Measurements from ENCODE around the gene RNF169. TPM values are rescaled to one million over a fixed set of nuclear protein-coding genes. Genes with fewer than 3 reads are reported as not detected.
"Not testable (repeated sequence)": the region's sequence is repeated elsewhere in the genome, so short reads cannot be mapped to it uniquely, and the experiment has no call there.

The RNF169 gene
- total RNA-seq, 1 donor from 2014 or later, result 13.0 TPM

DNA sequence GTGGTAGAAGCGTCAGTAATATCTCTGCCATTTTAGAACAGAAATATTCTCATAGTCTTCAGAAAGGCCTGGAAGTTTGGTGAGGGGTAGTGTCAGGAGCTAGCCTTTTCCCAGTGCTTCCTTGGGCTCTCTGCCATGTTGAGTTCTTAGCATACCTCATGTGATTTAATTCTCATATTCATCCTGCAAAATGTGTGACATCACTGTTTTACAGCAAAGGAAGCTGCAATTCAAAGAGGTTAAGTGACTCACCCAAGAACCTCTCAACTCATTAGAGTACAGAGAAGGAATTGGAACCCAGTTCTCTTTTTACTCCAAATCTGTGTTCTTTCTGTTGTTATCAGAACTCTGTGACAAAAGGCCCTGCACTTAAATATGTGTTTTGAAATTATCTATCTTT is 72.1 kb downstream of the RNF169 start:
- DNase-seq (ENCODE audit: low read depth in 2 of 2), result peak in 1 of 2 donors; percentile 93

DNA sequence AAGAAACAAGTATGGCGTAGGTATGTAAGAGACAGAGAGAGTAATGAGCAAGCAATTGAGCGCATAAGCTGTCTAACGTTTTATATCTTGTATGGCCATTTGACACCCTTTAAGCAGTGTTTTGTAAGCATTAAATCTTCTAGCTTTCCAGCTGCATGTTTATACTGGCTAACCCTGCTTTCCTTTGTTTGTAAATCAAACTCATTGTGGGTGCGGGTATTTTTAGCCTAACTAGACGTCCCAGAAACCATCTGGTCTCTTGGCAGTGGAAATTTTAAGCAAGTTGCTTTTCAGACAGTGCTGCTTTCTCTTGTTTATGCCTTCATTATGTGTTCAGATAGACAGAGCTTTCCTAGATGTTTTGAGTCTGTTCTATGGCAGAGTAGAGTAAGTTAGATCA is 73.5 kb downstream of the RNF169 start:
- peak; percentile 57 to 96 for DNase-seq (ENCODE audit: low read depth in 2 of 2)

DNA sequence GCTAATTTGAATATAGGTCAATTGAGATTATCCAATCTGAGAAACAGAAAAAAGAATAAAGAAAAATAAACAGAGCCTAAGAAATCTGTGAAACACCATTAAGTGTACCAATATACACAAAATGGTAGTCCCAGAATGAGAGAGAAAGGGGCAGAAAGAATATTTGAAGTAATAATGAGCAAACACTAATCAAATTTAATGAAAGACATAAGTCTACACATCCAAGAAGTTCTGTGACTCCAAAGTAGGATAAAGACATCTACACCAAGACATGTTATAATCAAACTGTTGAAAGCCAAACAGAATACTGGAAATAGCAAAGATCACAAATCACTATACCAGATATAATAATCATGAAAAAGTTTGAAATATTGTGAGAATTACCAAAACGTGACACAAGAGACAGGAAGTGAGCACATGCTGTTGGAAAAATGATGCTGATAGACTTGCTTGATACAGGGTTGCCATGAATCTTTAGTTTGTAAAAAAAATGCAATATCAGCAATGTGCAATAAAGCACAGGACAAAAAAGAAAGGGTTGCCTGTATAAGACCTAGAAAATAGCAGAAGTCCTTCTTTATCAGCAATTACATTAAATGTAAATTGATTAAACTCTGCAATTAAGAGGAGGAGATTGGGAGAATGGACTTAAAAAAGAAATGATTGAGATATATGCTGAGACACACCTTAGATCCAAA is 75.8 kb downstream of the RNF169 start:
- no peak for DNase-seq (ENCODE audit: low read depth in 2 of 2)

DNA sequence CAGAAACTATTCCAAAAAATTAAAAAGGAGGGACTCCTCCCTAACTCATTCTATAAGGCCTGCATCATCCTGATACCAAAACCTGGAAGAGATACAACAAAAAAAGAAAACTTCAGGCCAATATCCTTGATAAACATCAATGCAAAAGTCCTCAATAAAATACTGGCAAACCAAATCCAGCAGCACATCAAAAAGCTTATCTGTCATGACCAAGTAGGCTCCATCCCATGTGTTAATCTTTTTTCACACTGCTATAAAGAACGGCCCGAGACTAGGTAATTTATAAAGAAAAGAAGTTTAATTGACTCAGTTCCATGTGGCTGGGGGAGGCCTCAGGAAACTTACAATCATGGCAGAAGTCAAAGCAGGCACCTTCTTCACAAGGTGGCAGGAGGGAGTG is 76.9 kb downstream of the RNF169 start:
- not testable (repeated sequence) for DNase-seq (ENCODE audit: low read depth in 2 of 2)

DNA sequence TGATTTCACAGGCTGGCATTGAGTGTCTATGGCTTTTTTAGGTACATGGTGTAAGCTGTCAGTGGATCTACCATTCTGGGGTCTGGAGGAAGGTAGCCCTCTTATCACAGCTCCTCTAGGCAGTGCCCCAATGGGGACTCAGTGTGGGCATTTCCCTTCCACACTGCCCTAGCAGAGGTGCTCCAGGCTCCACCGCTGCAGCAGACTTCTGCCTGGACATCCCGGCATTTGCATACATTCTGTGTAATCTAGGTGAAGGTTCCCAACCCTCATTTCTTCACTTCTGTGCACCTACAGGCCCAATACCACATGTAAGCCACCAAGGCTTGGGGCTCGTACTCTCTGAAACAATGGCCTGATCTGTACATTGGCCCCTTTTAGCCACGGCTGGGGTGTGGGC is 78.3 kb downstream of the RNF169 start:
- DNase-seq (ENCODE audit: low read depth in 2 of 2), result no peak

DNA sequence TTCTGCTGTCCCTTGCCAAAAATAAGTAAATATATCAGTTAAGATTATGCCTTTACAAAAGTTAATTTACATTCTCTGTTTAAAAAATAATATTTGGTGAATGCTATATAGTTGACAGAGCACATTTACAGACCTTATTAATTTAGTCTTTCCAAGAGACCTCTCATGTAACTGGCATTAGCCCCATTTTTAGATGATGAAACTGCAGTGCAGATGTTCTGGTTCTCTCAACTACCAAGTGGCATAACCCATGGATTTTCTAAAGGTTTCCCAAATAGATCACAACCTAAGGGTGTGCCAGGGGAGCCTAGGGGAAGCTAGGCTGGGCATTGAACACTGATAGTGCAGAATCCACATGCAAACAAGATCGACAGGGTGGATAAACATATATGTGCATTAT is 88.5 kb downstream of the RNF169 start:
- DNase-seq (ENCODE audit: low read depth in 2 of 2), result no peak

DNA sequence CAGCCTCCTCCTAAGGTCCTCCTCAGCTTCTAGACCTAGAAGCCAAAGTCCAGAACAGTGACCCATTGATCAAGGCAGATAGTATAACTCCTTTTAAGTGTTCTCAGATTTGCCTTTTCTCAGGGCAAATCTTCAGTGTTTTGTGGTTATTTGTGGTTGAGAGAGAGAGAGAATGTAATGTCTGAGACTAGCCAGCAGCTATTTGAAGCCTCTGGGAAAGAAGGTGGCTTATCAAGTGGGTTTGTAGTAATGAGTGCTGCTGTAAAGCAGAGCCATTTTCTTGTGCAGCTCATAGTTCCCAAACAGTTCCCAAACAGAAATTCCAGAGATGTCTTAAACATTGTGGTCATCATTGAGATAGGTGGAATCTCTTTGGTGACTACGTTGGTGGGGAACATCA is 89.5 kb downstream of the RNF169 start:
- no peak for DNase-seq (ENCODE audit: low read depth in 2 of 2)

DNA sequence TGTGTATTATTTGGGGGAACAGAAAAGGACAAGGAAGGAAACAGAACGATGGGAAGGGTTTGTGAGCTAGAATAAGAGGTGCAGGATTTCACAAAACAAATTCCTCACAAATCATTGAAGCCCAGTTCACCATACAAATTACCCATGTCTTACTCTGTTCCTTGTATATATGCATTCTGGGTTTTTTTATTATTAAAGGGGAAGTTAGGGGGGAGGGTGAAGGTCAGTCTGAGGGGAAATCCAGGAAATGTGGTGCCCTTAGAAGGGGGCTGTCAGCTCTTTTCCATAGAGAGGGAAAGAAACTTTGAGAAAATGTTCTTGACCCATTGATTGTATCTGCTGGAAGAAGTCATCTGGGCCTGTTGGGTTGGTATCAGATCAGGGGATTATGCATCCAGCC is 90.8 kb downstream of the RNF169 start:
- no peak for DNase-seq (ENCODE audit: low read depth in 2 of 2)

DNA sequence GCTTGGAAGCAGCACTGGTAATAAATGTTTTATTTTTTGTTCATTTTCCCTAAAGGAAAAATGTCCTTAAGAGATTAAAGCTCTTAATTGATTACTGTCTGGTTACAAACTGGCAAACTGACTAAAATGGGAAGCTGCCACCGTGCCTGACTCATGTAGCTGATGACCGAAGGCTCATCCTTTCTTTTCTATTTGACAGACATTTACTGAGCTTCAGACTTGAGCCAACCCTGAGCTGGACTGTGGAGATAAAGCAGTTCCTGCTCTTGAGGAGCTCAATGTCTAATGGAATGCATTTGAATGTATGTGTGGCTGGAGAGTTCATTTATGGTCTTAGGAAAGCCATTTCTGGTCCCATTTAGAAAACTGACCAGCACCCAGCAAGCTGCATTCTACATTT is 91.3 kb downstream of the RNF169 start:
- peak in 1 of 2 donors; percentile 37 for DNase-seq (ENCODE audit: low read depth in 2 of 2)

DNA sequence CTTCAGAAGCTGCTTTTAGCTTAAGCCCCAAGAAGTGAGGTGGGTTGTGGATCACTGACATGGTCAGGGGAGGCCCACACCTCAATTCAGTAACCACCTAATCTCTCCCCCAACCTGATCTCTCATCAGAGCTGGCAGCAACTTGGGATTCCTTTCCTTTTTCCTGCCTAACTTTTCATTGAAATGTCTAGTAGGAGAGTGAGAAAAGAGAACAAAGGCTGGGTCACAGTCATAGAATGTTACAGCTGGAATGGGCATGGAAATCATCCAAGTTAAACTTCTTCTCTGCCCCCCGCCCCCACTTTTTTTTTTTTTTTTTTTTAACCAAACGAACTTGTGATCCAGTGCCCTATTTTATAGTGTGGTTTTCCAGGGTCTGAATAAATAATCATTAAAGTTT is 91.8 kb downstream of the RNF169 start:
- DNase-seq (ENCODE audit: low read depth in 2 of 2), result peak in 1 of 2 donors; percentile 58

DNA sequence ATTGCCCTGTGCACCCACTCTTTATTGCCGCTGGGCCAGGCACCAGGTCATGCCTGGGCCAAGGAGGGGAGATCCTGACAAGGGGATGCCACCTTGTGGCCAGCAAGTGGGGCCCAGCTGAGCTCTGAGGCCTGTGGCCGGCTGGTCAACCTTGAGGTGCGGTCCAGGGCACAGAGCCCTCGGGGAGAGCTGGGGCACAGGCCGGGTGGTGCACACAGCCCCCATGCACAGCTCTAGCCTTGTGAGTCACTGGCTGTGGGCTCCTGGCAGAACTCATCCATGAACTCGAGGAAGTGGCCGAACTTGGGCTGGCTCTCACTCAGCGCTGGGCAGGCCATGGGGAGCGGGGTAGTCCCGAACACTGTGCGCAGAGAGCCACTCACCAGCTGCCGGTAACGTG is 94.3 kb downstream of the RNF169 start:
- no peak for DNase-seq (ENCODE audit: low read depth in 2 of 2)

DNA sequence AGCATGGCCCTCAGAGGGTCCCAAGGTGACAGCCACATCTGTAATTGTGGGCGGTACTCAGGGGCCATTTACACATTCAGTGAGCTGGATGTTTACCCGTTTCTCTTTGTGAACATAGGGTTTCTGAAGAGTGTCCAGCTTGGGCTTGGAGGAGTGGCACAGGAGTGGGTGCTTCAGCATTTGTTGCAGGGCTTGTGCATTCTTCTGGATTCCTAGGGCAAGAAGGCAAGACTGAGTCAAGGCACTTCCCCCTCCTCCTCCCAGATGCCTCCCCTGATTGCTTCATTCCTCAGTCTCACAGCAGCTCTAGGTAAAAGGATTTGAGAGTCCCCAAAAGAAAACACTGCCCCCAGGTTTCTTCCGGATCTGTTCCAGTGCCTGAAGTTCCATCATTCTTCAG is 95.4 kb downstream of the RNF169 start:
- DNase-seq (ENCODE audit: low read depth in 2 of 2), result no peak

DNA sequence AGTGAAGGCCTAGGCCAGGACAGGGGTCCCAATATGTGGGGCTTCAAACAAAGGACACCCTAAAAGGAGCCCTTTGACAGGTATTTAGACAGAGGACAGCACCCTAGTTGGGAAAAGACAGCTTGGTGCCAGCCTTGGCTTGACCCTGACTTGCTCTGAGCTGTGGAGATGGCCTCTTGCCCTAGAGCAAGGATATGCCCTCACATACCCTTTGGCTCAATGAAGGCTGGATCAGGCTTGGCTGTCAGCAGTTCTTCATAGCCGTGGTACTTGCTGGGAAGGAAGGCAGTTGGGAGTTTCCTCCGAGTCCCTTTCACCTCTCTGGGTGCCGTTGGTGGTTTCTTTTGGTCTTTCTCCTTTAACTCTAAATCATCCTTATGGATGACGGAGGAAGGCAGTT is 96.2 kb downstream of the RNF169 start:
- no peak for DNase-seq (ENCODE audit: low read depth in 2 of 2)

DNA sequence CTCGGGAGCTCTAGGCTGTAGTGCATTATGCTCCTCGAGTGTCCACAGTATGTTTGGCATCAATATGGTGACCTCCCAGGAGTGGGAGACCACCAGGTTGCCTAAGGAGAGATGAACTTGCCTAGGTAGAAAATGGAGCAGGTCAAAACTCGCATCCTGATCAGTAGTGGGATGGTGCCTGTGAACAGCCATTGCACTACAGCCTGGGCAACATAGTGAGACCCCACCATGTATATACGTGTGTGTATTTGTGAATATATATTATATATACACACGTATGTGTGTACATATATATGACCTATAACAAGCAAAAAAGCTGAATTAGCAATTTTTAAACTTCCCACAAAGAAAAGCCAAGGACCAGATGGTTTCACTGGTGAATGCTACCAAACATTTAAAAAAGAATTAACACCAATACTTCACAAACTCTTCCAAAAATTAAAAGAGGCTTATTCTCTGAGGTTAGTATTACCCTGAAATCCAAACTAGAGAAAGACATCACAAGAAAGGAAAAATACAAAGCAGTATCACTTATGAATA is 97.4 kb downstream of the RNF169 start:
- DNase-seq (ENCODE audit: low read depth in 2 of 2), result no peak

DNA sequence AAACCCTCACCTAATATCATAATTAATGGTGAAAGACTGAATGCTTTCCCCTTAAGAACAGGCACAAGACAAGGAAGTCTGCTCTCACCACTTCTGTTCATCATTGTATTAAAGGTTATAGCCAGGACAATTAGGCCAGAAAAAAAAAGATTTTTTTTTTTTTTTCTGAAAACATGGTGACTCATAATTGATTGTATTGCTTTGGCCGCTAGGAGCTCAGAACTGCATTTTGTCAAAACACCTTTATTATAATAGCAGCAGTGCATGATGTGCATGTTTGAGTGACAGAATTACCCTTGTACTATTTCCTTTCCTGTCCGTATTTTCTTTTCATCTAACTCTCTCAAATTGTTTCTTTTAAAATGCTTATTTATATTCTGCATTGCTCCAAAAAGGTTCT is 98.1 kb downstream of the RNF169 start:
- DNase-seq (ENCODE audit: low read depth in 2 of 2), result peak; percentile 12 to 76

DNA sequence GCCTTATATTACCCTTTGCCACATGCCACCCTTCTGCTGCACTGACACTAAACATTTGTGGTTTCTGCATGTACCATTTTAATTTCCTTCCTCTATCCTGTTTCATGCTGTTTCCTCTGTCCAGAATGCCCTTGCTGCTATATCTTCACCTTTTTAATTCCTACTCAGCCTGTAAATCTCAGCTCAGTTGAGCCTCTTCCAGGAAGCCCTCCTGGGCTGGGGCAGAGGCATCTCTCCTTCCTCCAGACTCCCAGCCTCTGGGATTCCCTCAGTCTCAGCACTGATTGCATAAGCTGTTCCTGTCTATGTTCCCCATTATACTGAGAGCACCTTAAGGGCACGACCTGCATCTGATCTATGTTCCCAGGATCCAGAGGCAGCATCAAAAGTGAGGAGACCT is 98.7 kb downstream of the RNF169 start:
- no peak for DNase-seq (ENCODE audit: low read depth in 2 of 2)

DNA sequence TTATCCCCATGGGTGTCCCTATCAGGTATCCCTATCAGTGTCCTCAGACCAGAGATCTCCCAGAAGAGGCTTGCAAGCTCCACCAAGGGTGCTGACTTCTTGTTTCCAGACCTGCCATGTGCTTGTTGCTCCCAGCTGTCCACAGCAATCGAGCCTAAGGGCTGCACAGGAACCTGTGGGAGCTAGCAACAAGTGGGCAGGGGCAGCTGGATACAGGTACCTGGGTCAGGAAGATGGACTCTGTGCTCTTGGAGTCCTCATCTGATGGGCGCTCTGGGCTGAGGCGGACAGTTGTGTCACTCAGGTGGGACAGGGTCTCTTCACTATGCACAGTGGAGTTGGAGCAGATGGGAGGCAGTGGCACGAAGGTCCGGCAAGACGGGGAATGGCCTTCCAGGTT is 99.2 kb downstream of the RNF169 start:
- no peak for DNase-seq (ENCODE audit: low read depth in 2 of 2)

DNA sequence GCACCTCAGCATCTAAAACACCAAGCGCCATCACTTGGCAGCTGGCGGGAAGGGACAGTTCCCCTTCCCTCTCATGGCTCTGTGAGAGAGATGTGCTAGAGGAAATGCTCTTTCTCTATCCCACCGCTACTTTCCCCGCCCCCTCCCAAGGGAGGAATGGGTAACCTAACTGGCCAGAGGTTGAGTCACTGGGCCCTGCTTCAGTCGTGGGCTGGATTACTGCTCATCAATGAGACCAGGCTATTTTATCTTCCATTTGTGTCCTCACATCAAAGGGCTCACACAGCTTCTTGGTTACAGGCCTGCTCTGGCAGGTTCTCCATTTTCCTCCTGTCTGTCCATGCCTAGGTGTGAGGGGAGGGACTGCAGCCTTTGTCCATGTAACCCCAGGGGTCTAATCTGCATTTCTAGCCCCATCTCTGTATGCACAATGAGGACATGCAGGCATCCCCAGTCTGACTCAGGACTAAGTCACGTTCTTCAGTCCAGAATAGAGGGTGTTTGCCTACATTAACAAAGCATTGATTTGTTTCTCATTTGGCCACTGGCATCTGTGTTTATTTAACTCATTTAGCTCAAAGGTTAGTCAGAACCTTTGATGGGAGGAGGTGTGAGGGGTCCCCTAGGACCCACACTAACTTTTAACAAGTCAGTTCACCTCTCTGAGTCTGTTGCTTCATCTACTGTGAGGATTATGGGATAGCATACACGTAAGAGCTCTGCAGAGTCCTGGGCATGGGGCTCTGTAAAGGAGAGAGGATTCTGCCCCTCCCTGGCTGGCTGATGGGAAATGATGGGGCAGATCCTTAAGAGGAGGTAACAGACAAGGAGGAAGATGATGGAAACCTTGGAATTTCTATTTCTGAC is 101.1 kb downstream of the RNF169 start:
- no peak for DNase-seq (ENCODE audit: low read depth in 2 of 2)

DNA sequence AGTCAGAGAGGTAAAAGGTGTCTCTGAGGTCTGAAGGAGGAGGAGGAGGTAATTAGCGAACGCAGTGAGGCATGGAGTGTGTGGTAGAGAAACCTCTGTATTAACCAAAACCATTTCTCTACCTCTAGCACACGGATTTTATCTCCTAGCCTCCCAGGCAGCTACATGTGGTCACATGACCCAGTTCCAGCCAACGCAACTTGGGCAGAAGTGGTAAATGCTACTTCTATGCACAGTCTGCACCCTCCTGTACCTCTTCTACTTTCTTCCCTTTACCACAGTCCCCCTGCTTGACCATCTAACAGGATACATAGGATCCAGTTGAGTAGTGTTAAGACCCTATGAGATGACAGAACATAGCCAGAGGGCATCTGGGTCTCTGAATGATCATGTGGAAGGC is 104.6 kb downstream of the RNF169 start:
- no peak for DNase-seq (ENCODE audit: low read depth in 2 of 2)

DNA sequence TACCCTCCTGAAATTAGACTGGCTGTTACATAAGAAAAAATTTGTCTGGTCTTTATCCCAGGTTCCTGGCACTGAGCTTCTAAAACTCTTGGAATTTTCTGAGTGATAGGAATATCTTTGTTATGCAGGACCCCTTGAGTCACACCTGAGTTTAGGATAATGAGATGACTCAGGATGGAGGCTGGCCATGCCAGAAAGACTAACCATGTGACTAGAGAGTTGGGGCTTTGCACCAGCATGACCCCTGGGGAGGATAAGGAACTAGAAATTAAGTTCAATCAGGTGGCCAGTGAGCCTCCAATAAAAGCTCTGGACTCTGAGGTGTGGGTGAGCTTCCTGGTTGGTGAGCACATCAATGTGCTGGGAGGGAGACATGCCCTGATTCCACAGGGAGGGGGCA is 112.1 kb downstream of the RNF169 start:
- DNase-seq (ENCODE audit: low read depth in 2 of 2), result no peak

DNA sequence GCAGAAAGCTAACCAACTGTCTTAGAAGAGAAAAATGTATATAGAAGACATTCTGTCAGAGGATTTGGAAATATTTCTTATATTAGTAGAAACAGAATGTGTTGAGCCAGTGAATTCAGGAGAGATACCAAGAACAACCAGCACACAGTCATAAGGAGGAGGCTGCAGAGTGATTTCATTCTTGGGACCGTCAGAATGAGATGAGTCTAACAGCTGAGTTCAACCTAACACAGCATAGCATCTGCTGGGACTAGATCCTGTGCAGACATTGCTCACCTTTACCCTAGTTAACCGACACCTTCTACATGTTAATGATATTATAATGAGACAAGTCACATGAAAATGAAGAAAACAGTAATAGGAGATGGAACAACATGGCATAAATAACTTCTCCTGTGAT is 114.8 kb downstream of the RNF169 start:
- DNase-seq (ENCODE audit: low read depth in 2 of 2), result no peak

DNA sequence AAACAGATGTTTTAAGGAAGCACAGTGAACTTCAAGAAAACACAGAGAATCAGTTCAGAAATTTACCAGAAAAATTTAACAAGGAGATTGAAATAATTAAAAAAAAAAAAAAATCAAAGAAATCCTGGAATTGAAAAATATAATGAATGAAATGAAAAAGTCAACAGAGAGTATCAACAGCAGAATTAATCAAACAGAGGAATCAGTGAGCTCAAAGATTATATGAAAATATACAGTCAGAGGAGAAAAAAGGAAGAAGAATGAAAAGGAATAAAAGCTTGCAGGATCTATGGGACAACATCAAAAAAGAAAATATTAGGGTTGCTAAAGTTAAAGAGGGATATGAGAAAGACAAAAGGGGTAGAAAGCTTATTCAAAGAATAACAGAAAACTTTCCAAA is 117.9 kb downstream of the RNF169 start:
- no peak for DNase-seq (ENCODE audit: low read depth in 2 of 2)

DNA sequence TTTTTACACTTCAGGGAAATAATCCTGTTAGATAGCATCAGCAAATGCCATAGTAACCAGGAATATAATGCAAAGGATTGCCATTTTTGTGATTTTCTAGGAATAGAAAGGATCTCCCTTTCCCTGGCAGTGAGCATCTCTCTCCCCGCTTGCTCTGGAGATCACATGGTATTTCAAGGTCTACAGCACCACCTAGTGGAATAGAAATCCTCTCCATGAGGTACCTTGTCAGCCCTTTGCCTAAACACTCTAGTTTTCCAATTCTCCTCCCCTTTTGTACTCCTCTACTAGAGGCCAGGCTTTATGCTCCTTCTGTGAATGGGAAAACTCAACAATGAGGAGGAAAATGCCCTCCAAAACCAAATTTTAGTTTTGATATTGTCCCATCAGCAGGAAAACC is 121.8 kb downstream of the RNF169 start:
- peak; percentile 66 to 77 for DNase-seq (ENCODE audit: low read depth in 2 of 2)
